Omental fat pad (tissue), 4 donors: Measurements from ENCODE around the gene ENO3. TPM values are rescaled to one million over a fixed set of nuclear protein-coding genes. Genes with fewer than 3 reads are reported as not detected.

Experiments used
- ATAC-seq: fragments of 150-250 bp; one replicate; pipeline ENCODE4 v1.9.1; 2016; ENCODE audit warnings: mild to moderate bottlenecking, moderate library complexity; ENCODE audit not compliant: low FRiP score
- DNase-seq: peaks from one replicate; pipeline ENCODE4 v3.0.0-alpha.2; 2019; ENCODE audit warnings: low spot score
- total RNA-seq, 4 donors: library from RNA; depleted of rRNA; stranded (reverse); fragments of >200 nt; gene quantifications; one replicate each; pipeline ENCODE4 v1.1.0, GENCODE V29; 2016
- TF ChIP-seq, protein P1 (sequence below), 3 donors: fragments of 450-650 bp; IDR thresholded peaks; one replicate each; pipeline ENCODE4 v1.5.1; 2016 to 2017; ENCODE audit warnings: antibody characterized with exemption in 3 of 3, mild to moderate bottlenecking in 3 of 3, moderate library complexity in 2 of 3

ENO3 gene
- total RNA-seq, 4 donors from 2014 or later = 2.8 to 5.3 (median 3.3) TPM

DNA sequence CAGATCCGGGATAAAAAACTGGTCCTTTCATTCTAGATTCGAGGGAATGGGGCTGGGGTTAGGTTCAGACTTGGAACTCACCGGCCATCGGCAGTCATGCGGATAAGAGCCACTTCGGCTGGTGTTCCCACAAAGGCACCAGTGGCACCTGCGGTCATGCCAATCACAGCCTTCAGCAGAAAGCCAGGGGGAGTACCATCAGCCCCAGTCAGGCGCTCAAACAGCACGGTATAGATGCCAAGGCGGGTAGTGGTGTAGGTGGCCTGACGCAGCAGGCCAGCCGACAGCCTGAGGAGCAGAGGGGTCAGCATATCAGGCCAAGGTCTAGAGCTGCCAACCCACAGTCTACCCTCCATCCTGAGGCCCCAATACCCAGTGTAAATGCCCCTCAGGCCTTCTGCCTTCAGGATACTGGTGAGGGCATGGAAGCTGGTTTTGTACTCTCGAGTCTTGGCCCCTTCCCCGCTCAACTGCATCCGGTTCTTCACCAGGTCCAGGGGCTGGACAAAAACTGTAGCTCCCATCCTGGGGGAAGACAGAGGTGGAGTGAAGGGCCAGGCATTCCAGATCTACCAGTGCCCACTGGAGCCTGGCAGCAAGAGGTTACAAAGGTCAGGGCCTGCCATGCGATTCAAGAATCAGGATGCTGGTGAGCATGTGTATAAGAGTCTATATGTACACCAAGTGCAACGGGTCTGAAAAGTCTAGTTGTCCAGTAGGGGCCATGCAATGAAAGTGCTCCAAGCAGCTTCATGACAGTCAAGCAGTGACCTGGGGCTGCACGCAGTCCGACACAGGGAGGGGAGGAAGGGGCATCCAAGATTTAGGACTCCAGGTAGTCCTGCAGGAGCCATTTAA lies 12.0 kb upstream of the ENO3 start:
- ATAC-seq (no peak), DNase-seq (no peak)
- TF ChIP-seq, protein P1, sequence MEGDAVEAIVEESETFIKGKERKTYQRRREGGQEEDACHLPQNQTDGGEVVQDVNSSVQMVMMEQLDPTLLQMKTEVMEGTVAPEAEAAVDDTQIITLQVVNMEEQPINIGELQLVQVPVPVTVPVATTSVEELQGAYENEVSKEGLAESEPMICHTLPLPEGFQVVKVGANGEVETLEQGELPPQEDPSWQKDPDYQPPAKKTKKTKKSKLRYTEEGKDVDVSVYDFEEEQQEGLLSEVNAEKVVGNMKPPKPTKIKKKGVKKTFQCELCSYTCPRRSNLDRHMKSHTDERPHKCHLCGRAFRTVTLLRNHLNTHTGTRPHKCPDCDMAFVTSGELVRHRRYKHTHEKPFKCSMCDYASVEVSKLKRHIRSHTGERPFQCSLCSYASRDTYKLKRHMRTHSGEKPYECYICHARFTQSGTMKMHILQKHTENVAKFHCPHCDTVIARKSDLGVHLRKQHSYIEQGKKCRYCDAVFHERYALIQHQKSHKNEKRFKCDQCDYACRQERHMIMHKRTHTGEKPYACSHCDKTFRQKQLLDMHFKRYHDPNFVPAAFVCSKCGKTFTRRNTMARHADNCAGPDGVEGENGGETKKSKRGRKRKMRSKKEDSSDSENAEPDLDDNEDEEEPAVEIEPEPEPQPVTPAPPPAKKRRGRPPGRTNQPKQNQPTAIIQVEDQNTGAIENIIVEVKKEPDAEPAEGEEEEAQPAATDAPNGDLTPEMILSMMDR (IDR thresholded peaks at IDR 0.05) = no peak

GRCh38 chr17:4939546-4939795 lies 11.4 kb upstream of the ENO3 start:
- DNase-seq (no peak), ATAC-seq (no peak)
- TF ChIP-seq, protein P1 (IDR thresholded peaks at IDR 0.05) = no peak

- ATAC-seq (peak; percentile 92), DNase-seq (peak; percentile 85)
- TF ChIP-seq, protein P1 (IDR thresholded peaks at IDR 0.05) = no peak
Observed at GRCh38 chr17:4939796-4940554, 10.9 kb upstream of the ENO3 start, which contains the start of the genes RNF167 and SLC25A11. Gene RNF167, plus strand, starts transcription at chr17:4940268. Its CDS starts 642 bp downstream, at chr17:4940910. Gene SLC25A11, minus strand, starts transcription at chr17:4940046. Its CDS starts 136 bp downstream, at chr17:4939910.

DNA sequence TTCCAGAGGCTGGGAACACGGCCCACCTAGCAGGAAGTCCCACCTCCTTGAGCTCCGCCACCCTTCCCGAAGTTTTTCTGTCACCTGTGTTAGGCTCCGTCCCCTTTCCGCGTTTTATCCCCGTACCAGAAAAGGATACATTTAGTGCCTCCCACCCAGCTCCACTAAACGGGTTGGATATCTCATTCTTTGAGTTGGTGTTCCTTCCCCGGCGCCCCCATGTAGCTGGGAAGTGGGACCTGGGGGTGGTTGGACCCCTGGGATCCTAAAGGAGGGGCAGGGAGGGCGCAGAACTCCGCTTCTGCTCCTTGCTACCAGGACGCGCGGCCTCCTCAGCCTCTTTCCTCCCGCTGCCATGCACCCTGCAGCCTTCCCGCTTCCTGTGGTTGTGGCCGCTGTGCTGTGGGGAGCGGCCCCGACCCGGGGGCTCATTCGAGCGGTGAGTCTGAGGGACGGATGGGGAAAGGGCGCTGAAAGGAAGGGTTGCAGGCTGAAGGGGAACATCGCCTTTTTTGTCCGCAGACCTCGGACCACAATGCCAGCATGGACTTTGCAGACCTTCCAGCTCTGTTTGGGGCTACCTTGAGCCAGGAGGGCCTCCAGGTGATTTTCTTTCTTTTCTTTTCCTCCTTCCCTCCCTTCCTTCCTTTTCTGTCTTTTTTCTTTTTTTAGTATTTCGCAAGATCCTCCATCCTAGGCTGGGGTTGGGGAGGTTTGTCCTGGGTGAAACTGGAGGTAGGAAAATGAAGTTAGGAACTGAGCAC lies 10.2 kb upstream of the ENO3 start:
- peak; percentile 62 for ATAC-seq

DNA sequence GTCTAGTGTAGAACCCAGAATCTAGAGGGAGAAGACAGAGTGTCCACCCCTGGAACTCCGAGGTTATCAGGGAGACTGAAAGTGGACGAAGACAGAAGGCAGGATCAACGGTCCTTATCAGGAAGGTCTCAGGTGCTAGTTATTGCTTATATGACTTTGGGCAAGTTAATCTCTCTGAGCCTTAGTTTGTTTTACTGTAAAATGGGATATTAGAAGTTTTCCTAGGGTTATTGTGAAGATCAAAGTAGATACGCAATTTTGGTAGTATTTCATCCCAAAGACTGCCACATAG lies 9.7 kb upstream of the ENO3 start:
- DNase-seq (no peak), ATAC-seq (no peak)
- TF ChIP-seq, protein P1 (IDR thresholded peaks at IDR 0.05) = no peak

More for the DNA sequence above, 10.2 kb upstream of the ENO3 start:
- TF ChIP-seq, protein P1 (IDR thresholded peaks at IDR 0.05) = no peak
- DNase-seq = no peak

DNA sequence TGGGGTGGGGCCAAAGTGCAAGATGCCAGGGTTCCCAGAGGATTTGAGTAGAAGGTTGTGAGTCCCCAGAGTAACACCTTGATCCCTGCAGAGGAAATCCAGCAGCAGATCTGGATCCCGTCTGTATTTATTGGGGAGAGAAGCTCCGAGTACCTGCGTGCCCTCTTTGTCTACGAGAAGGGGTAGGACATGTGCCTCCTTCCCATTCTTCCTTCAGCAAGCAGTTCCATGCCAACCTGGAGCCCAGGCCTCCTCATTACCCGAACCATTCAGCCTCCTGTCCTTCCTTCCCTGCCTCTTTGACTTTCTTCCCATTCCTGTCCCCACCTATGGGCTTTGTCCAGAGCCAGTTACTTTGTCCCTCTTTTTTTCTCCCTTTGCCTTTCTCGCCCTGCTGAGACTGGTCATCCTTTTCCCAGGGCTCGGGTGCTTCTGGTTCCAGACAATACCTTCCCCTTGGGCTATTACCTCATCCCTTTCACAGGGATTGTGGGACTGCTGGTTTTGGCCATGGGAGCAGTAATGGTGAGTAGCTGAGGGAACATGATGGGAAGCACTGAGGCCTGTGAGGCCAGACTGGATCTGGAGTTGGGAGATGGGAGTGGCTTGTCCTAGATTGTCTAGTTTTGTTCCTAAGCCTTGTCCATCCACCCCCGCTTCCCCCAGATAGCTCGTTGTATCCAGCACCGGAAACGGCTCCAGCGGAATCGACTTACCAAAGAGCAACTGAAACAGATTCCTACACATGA lies 8.0 kb upstream of the ENO3 start:
- no peak for ATAC-seq
- TF ChIP-seq, protein P1 (IDR thresholded peaks at IDR 0.05) = no peak

More for the DNA sequence above, 8.0 kb upstream of the ENO3 start:
- DNase-seq = no peak
